Small intestine (tissue), 7 donors: ENCODE data around the gene SPECC1. TPM values are rescaled to one million over a fixed set of nuclear protein-coding genes. Genes with fewer than 3 reads are reported as not detected.

Experiments
- DNase-seq, 2 donors: peaks; one replicate each; pipeline versions ENCODE4 v3.0.0 to v3.0.0-alpha.2; 2013
- FAIRE-seq: peaks from 2 replicates; lab custom pipeline; 2012; peaks lifted over from hg19 to GRCh38; lab: Jason Lieb, UNC
- H3K27ac ChIP-seq, 3 donors: one replicate each; pipeline ENCODE4 v1.5.1; 2013; ENCODE audit warnings: low read length in 2 of 3, mild to moderate bottlenecking in 2 of 3, control low read depth in 1 of 3, inconsistent platforms in 1 of 3, low read depth in 1 of 3, moderate library complexity in 1 of 3
- H3K27me3 ChIP-seq, 3 donors: one replicate each; pipeline ENCODE4 v1.6.1; 2013; ENCODE audit warnings: low read length in 3 of 3, inconsistent platforms in 1 of 3; ENCODE audit not compliant: control insufficient read depth in 3 of 3, insufficient read depth in 3 of 3
- H3K36me3 ChIP-seq, 3 donors: one replicate each; pipeline ENCODE4 v1.6.1; 2013; ENCODE audit warnings: low read length in 3 of 3, inconsistent platforms in 1 of 3, low read depth in 1 of 3, mild to moderate bottlenecking in 1 of 3, moderate library complexity in 1 of 3; ENCODE audit not compliant: control insufficient read depth in 3 of 3, insufficient read depth in 2 of 3
- H3K4me1 ChIP-seq, 3 donors: one replicate each; pipeline ENCODE4 v1.6.1; 2013; ENCODE audit warnings: low read length in 2 of 3, inconsistent platforms in 1 of 3, low read depth in 1 of 3, mild to moderate bottlenecking in 1 of 3, moderate library complexity in 1 of 3; ENCODE audit not compliant: control insufficient read depth in 3 of 3, insufficient read depth in 2 of 3
- H3K4me3 ChIP-seq, 3 donors: one replicate each; pipeline ENCODE4 v1.5.1; 2013; ENCODE audit warnings: low read length in 3 of 3, control low read depth in 1 of 3, inconsistent platforms in 1 of 3, low read depth in 1 of 3, mild to moderate bottlenecking in 1 of 3, moderate library complexity in 1 of 3
- H3K9me3 ChIP-seq, 2 donors: one replicate each; pipeline ENCODE4 v1.6.1; 2013; ENCODE audit warnings: low read depth in 1 of 2, low read length in 1 of 2; ENCODE audit not compliant: control insufficient read depth in 2 of 2, insufficient read depth in 1 of 2
- WGBS, 3 donors: extraction: QIAGEN DNeasy Blood & Tissue Kit; methylation state at CpG; one replicate each; pipeline ENCODE4 v1.1.7; 2013; 5-methylcytosine and 5-hydroxymethylcytosine counted together
- polyA plus RNA-seq, 4 donors: library from polyadenylated mRNA; stranded (reverse) in 3 of 4; unstranded in 1 of 4; fragments of 200-250 nt in 3 of 4; fragments of 120-200 nt in 1 of 4; gene quantifications; one replicate each; pipeline versions ENCODE4 v1.2.1 to v1.2.3, GENCODE V29; 2013
- donor health status: healthy with polysubstance abuse.
- donor health status: control.
- donor health status: control.
- donor health status: Bipolar disorder and iron deficiency.
- donor health status: healthy.

SPECC1 gene
- polyA plus RNA-seq, 4 donors: 13.7 to 38.9 (median 32.8) TPM

- Histone ChIP-seq H3K27ac (no peak overlapping the region), H3K9me3 (no peaks in the 10 kb centered on the region), H3K36me3 (no peaks in the 10 kb centered on the region), H3K27me3 (no peaks in the 10 kb centered on the region), H3K4me3 (no peak overlapping the region), H3K4me1 (no peaks in the 10 kb centered on the region)
- FAIRE-seq (no peak), DNase-seq (no peak)
- 19 to 55% (median 31%) methylated on average over 1 of the region's 1 CpG for WGBS, 3 donors
These were observed 36.3 kb downstream of the SPECC1 start for GRCh38 chr17:20045476-20045875.

GRCh38 chr17:20046629-20047028, 37.5 kb downstream of the SPECC1 start:
- FAIRE-seq (no peak), DNase-seq (no peak)
- H3K4me1 ChIP-seq: no peaks in the 10 kb centered on the region
- no peak overlapping the region for H3K27ac ChIP-seq
- H3K9me3 ChIP-seq: no peaks in the 10 kb centered on the region
- WGBS, 3 donors: 72 to 77% (median 77%) methylated on average over 8 of the region's 8 CpGs
- no peak overlapping the region for H3K4me3 ChIP-seq
- H3K27me3 ChIP-seq: no peaks in the 10 kb centered on the region
- no peaks in the 10 kb centered on the region for H3K36me3 ChIP-seq

- WGBS, 3 donors: 52 to 67% (median 53%) methylated on average over 2 of the region's 2 CpGs
These were observed 42.5 kb downstream of the SPECC1 start for GRCh38 chr17:20051624-20052023.

GRCh38 chr17:20053361-20053964, 44.3 kb downstream of the SPECC1 start:
- no peaks in the 10 kb centered on the region for H3K4me1 ChIP-seq
- H3K9me3 ChIP-seq: peaks cover 0 to 5% of the 10 kb centered on the region in 2 donors
- FAIRE-seq: no peak
- no peaks in the 10 kb centered on the region for H3K36me3 ChIP-seq
- no peaks in the 10 kb centered on the region for H3K27me3 ChIP-seq
- 90 to 93% (median 91%) methylated on average over 4 of the region's 4 CpGs for WGBS, 3 donors
- no peak overlapping the region for H3K27ac ChIP-seq
- DNase-seq: no peak
- H3K4me3 ChIP-seq: no peak overlapping the region

More at GRCh38 chr17:20051624-20052023, 42.5 kb downstream of the SPECC1 start:
- no peak for FAIRE-seq
- Histone ChIP-seq H3K4me3 (no peak overlapping the region), H3K4me1 (no peaks in the 10 kb centered on the region), H3K27ac (no peak overlapping the region), H3K36me3 (no peaks in the 10 kb centered on the region), H3K27me3 (no peaks in the 10 kb centered on the region), H3K9me3 (peaks cover 0 to 5% of the 10 kb centered on the region in 2 donors)
- DNase-seq: no peak

- 47 to 60% (median 48%) methylated on average over 3 of the region's 3 CpGs for WGBS, 3 donors
- DNase-seq: no peak
- Histone ChIP-seq H3K27ac (no peak overlapping the region), H3K4me1 (no peaks in the 10 kb centered on the region), H3K9me3 (no peaks in the 10 kb centered on the region), H3K27me3 (no peaks in the 10 kb centered on the region), H3K36me3 (no peaks in the 10 kb centered on the region), H3K4me3 (no peak overlapping the region)
- FAIRE-seq: no peak
These were observed 50.6 kb downstream of the SPECC1 start for GRCh38 chr17:20059728-20060188.

GRCh38 chr17:20063665-20064648, 54.8 kb downstream of the SPECC1 start:
- DNase-seq (no peak), FAIRE-seq (no peak)
- H3K4me1 ChIP-seq: no peaks in the 10 kb centered on the region
- H3K27me3 ChIP-seq: no peaks in the 10 kb centered on the region
- 49 to 65% (median 59%) methylated on average over 12 of the region's 12 CpGs for WGBS, 3 donors
- no peaks in the 10 kb centered on the region for H3K9me3 ChIP-seq
- H3K27ac ChIP-seq: peak overlapping the region in 1 of 3 donors; percentile 60
- H3K4me3 ChIP-seq: no peak overlapping the region
- no peaks in the 10 kb centered on the region for H3K36me3 ChIP-seq

GRCh38 chr17:20066253-20066652, 57.1 kb downstream of the SPECC1 start:
- H3K4me1 ChIP-seq: no peaks in the 10 kb centered on the region
- H3K4me3 ChIP-seq: no peak overlapping the region
- no peak for DNase-seq
- 62 to 69% (median 65%) methylated on average over 4 of the region's 4 CpGs for WGBS, 3 donors
- no peaks in the 10 kb centered on the region for H3K36me3 ChIP-seq
- H3K27ac ChIP-seq: no peak overlapping the region
- FAIRE-seq: no peak
- no peaks in the 10 kb centered on the region for H3K9me3 ChIP-seq
- no peaks in the 10 kb centered on the region for H3K27me3 ChIP-seq

GRCh38 chr17:20067711-20068110, 58.6 kb downstream of the SPECC1 start:
- H3K4me1 ChIP-seq: no peaks in the 10 kb centered on the region
- 84 to 87% (median 85%) methylated on average over 4 of the region's 4 CpGs for WGBS, 3 donors
- no peaks in the 10 kb centered on the region for H3K27me3 ChIP-seq
- H3K36me3 ChIP-seq: no peaks in the 10 kb centered on the region
- no peak for FAIRE-seq
- H3K27ac ChIP-seq: no peak overlapping the region
- H3K4me3 ChIP-seq: no peak overlapping the region
- H3K9me3 ChIP-seq: no peaks in the 10 kb centered on the region
- no peak for DNase-seq
